Thyroid gland (tissue), 4 donors: ENCODE data around the gene ISY1. TPM values are rescaled to one million over a fixed set of nuclear protein-coding genes. Genes with fewer than 3 reads are reported as not detected.

ENCODE experiments used
- DNase-seq, 2 donors: peaks; one replicate each; pipeline ENCODE4 v3.0.0-alpha.2; 2019
- H3K27ac ChIP-seq, 3 donors: fragments of 200-600 bp; sonication (generic); 1 replicate in 2 of 3; 2 replicates in 1 of 3; pipeline ENCODE4 v1.5.1; 2016 to 2019; ENCODE audit warnings: mild to moderate bottlenecking in 1 of 3, moderate library complexity in 1 of 3
- H3K27me3 ChIP-seq: fragments of 200-600 bp; sonication (generic); one replicate; pipeline ENCODE4 v1.5.1; 2019
- H3K36me3 ChIP-seq, 2 donors: fragments of 200-600 bp; sonication (generic); one replicate each; pipeline ENCODE4 v1.5.1; 2016 to 2019
- H3K4me1 ChIP-seq, 2 donors: fragments of 200-600 bp; sonication (generic); one replicate each; pipeline ENCODE4 v1.5.1; 2017 to 2019
- H3K4me3 ChIP-seq, 3 donors: fragments of 200-600 bp; sonication (generic); replicated peaks in 1 of 3; 1 replicate in 2 of 3; 2 replicates in 1 of 3; pipeline ENCODE4 v1.5.1; 2016; ENCODE audit warnings: mild to moderate bottlenecking in 1 of 3
- H3K9me3 ChIP-seq: fragments of 200-600 bp; sonication (generic); one replicate; pipeline ENCODE4 v1.5.1; 2017
- POLR2A ChIP-seq, 2 donors: fragments of 450-650 bp; IDR thresholded peaks; one replicate each; pipeline ENCODE4 v1.6.1; 2017; ENCODE audit warnings: antibody characterized with exemption in 2 of 2, mild to moderate bottlenecking in 2 of 2, moderate library complexity in 1 of 2
- WGBS, 2 donors: methylation state at CpG; one replicate each; pipeline ENCODE4 v1.1.5; 2017; 5-methylcytosine and 5-hydroxymethylcytosine counted together
- intact Hi-C: fragments of 100-400 bp; cut with DNase I; formaldehyde crosslinking; loops from one replicate; pipeline ENCODE4 v1.15.1; 2023
- total RNA-seq, 4 donors: library from RNA; depleted of rRNA; stranded (reverse); fragments of >200 nt; gene quantifications; one replicate each; pipeline ENCODE4 v1.2.3, GENCODE V29; 2016
- TF ChIP-seq, protein P1 (sequence below), 6 experiments: fragments of 200-600 bp in 3 of 6; fragments of 450-650 bp in 3 of 6; sonication (generic) in 3 of 6; IDR thresholded peaks; one replicate each; pipeline ENCODE4 v1.5.1; 2016 to 2019; ENCODE audit warnings: antibody characterized with exemption in 6 of 6, mild to moderate bottlenecking in 2 of 6, inconsistent platforms in 1 of 6, moderate library complexity in 1 of 6

The ISY1 gene
- total RNA-seq, 4 donors from 2014 or later: 15.8 to 31.8 (median 20.2) TPM

DNA sequence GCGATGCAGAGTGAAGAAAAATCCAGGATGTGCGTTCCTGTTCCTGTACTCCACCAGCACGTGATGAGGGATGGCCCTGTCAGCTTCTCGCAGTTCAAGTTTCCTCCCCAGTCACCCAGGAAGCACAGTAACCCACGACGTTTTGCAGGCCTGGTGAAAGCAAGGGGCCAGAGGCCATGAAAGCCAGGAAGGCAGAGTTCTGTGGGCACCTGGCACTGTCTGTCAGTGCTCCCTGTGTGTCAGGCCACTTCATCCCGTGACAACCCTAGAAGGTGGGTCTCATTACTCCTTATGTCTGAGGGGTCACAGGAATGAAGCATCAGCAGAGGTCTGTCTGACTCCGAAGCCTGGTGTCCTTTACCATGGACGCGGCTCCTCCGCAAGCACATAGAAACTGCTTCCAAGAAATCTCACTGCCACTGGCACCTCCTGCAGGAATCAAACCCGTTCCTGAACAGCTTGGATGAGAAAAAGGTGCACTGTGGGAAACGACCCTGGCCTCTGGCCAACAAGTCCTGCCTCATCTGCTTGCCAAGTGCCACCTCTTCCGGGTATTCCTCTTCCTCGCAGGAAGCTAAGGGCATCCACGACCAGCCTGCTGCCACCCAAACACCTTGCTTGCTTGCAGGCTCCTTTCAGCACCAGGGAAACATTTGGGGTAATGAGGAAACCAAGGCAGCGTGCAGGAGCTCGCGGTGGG, 53.8 kb downstream of the ISY1 start:
- WGBS, 2 donors: 63 to 73% methylated on average over 15 to 16 of the region's 19 CpGs
- Histone ChIP-seq H3K4me3 (no peak overlapping the region), H3K4me1 (peaks cover 21 to 68% of the 10 kb centered on the region in 2 donors), H3K9me3 (no peaks in the 10 kb centered on the region), H3K27ac (no peak overlapping the region), H3K27me3 (no peaks in the 10 kb centered on the region), H3K36me3 (no peaks in the 10 kb centered on the region)
- peak; percentile 48 to 59 for DNase-seq
- TF ChIP-seq POLR2A (IDR thresholded peaks at IDR 0.05): no peak
- TF ChIP-seq, protein P1, sequence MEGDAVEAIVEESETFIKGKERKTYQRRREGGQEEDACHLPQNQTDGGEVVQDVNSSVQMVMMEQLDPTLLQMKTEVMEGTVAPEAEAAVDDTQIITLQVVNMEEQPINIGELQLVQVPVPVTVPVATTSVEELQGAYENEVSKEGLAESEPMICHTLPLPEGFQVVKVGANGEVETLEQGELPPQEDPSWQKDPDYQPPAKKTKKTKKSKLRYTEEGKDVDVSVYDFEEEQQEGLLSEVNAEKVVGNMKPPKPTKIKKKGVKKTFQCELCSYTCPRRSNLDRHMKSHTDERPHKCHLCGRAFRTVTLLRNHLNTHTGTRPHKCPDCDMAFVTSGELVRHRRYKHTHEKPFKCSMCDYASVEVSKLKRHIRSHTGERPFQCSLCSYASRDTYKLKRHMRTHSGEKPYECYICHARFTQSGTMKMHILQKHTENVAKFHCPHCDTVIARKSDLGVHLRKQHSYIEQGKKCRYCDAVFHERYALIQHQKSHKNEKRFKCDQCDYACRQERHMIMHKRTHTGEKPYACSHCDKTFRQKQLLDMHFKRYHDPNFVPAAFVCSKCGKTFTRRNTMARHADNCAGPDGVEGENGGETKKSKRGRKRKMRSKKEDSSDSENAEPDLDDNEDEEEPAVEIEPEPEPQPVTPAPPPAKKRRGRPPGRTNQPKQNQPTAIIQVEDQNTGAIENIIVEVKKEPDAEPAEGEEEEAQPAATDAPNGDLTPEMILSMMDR (IDR thresholded peaks at IDR 0.05): no peak
- intact Hi-C loops: no loop called here

- Histone ChIP-seq H3K27ac (peak overlapping the region in 1 of 3 donors; percentile 40), H3K36me3 (no peaks in the 10 kb centered on the region), H3K27me3 (no peaks in the 10 kb centered on the region), H3K9me3 (no peaks in the 10 kb centered on the region), H3K4me1 (peaks cover 18 to 64% of the 10 kb centered on the region in 2 donors), H3K4me3 (no peak overlapping the region)
- WGBS, 2 donors: 81 to 88% methylated on average over 5 of the region's 5 CpGs
- intact Hi-C loops: no loop called here
- DNase-seq: peak; percentile 20 to 39
- TF ChIP-seq POLR2A (IDR thresholded peaks at IDR 0.05): no peak
- TF ChIP-seq, protein P1 (IDR thresholded peaks at IDR 0.05): no peak
Measured at GRCh38 chr3:129106320-129106719, 54.5 kb downstream of the ISY1 start.

DNA sequence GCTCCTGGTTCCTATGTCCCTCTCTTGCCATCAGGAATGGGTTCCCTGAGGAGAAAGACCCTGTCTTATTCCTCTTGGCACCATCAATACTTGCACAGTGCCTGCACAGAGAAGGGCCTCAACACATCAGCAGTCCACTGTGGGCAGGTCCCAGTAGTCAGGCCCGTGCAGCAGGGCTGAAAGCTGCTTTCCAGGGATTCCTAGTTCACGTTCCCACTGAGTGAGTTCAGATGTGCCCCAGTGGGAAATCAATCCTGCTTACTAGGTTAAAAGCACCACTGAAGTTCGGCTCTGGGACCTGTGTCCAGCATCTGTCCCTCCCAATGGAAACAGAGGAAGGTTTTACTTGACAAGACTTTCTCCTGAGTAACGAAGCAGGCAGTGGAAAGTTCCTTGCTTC, 55.0 kb downstream of the ISY1 start:
- WGBS, 2 donors: 52 to 61% methylated on average over 4 of the region's 4 CpGs
- H3K36me3 ChIP-seq: no peaks in the 10 kb centered on the region
- no peaks in the 10 kb centered on the region for H3K27me3 ChIP-seq
- H3K27ac ChIP-seq: peak overlapping the region in 1 of 3 donors; percentile 40
- TF ChIP-seq, protein P1 (IDR thresholded peaks at IDR 0.05): no peak
- TF ChIP-seq POLR2A (IDR thresholded peaks at IDR 0.05): no peak
- H3K4me1 ChIP-seq: peaks cover 15 to 60% of the 10 kb centered on the region in 2 donors
- intact Hi-C loops: no loop called here
- no peaks in the 10 kb centered on the region for H3K9me3 ChIP-seq
- no peak for DNase-seq
- H3K4me3 ChIP-seq: no peak overlapping the region

GRCh38 chr3:129104498-129105079, 56.3 kb downstream of the ISY1 start:
- TF ChIP-seq, protein P1 (IDR thresholded peaks at IDR 0.05): no peak
- TF ChIP-seq POLR2A (IDR thresholded peaks at IDR 0.05): no peak
- intact Hi-C loops: no loop called here
- 79 to 90% methylated on average over 6 of the region's 6 CpGs for WGBS, 2 donors

DNA sequence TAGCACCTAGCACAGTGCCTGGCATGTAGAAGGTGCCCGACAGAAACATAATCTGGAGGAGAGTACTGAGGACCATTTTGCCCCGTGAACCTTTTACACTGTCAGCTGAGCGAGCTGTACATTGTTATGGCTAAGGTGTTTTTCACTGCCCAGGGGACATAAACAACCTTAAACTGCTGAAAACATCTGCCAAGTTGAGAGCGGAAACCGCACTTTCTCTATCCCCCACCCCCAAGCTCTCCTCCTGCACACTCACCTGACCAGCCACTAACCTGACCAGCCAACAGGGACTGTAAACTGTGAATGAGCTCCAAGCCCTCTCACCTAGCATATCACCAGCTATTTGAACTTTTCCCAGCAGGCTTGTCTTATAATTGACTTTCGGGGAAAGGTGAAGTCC, 56.8 kb downstream of the ISY1 start:
- Histone ChIP-seq H3K9me3 (no peaks in the 10 kb centered on the region), H3K27me3 (no peaks in the 10 kb centered on the region), H3K4me1 (peaks cover 14 to 50% of the 10 kb centered on the region in 2 donors), H3K36me3 (no peaks in the 10 kb centered on the region), H3K27ac (peak overlapping the region in 2 of 3 donors; percentile 38 to 54), H3K4me3 (no peak overlapping the region)
- 66 to 67% methylated on average over 4 to 6 of the region's 6 CpGs for WGBS, 2 donors
- intact Hi-C loops: no loop called here
- TF ChIP-seq POLR2A (IDR thresholded peaks at IDR 0.05): no peak
- TF ChIP-seq, protein P1 (IDR thresholded peaks at IDR 0.05): no peak
- DNase-seq: peak; percentile 51 to 60

More at GRCh38 chr3:129104498-129105079, 56.3 kb downstream of the ISY1 start:
- H3K27me3 ChIP-seq: no peaks in the 10 kb centered on the region
- no peak overlapping the region for H3K4me3 ChIP-seq
- H3K36me3 ChIP-seq: no peaks in the 10 kb centered on the region
- DNase-seq: no peak
- H3K4me1 ChIP-seq: peaks cover 14 to 50% of the 10 kb centered on the region in 2 donors
- no peaks in the 10 kb centered on the region for H3K9me3 ChIP-seq
- H3K27ac ChIP-seq: peak overlapping the region in 2 of 3 donors; percentile 38 to 54
